Hepatocyte (in vitro differentiated cells): ENCODE results near the gene POU2AF3. TPM values are rescaled to one million over a fixed set of nuclear protein-coding genes. Genes with fewer than 3 reads are reported as not detected.

Experiments
- DNase-seq: peaks from one replicate; pipeline ENCODE4 v3.0.0-alpha.2; 2016; ENCODE audit warnings: low spot score
- H2AFZ ChIP-seq: fragments of 200-600 bp; sonication (generic); 2 replicates; pipeline ENCODE4 v1.6.0; 2016; ENCODE audit warnings: antibody characterized with exemption, mild to moderate bottlenecking
- H3K27ac ChIP-seq: fragments of 200-600 bp; sonication (generic); 2 replicates; pipeline ENCODE4 v1.5.1; 2016; ENCODE audit warnings: mild to moderate bottlenecking
- H3K27me3 ChIP-seq: fragments of 200-600 bp; sonication (generic); 2 replicates; pipeline ENCODE4 v1.6.1; 2016
- H3K36me3 ChIP-seq: fragments of 200-600 bp; sonication (generic); replicated peaks from 2 replicates; pipeline ENCODE4 v1.5.1; 2016; ENCODE audit warnings: low read depth; ENCODE audit not compliant: insufficient read depth
- H3K4me1 ChIP-seq: fragments of 200-600 bp; sonication (generic); 2 replicates; pipeline ENCODE4 v1.5.1; 2016; ENCODE audit warnings: mild to moderate bottlenecking, moderate library complexity; ENCODE audit not compliant: insufficient read depth
- H3K4me2 ChIP-seq: fragments of 200-600 bp; sonication (generic); 2 replicates; pipeline ENCODE4 v1.6.0; 2016
- H3K4me3 ChIP-seq: fragments of 200-600 bp; sonication (generic); 2 replicates; pipeline ENCODE4 v1.5.1; 2016; ENCODE audit warnings: mild to moderate bottlenecking
- H3K79me2 ChIP-seq: fragments of 200-600 bp; sonication (generic); 2 replicates; pipeline ENCODE4 v1.6.0; 2017; ENCODE audit warnings: mild to moderate bottlenecking
- H3K9me2 ChIP-seq: fragments of 200-600 bp; sonication (generic); replicated peaks from 2 replicates; pipeline ENCODE4 v1.6.0; 2017; ENCODE audit warnings: mild to moderate bottlenecking; ENCODE audit not compliant: insufficient read depth
- H3K9me3 ChIP-seq: fragments of 200-600 bp; sonication (generic); 2 replicates; pipeline ENCODE4 v1.5.1; 2016; ENCODE audit warnings: low read depth, mild to moderate bottlenecking
- H4K20me1 ChIP-seq: fragments of 200-600 bp; sonication (generic); 2 replicates; pipeline ENCODE4 v1.6.0; 2016; ENCODE audit warnings: mild to moderate bottlenecking; ENCODE audit not compliant: insufficient read depth, poor library complexity, severe bottlenecking
- EZH2 ChIP-seq: fragments of 200-600 bp; sonication (generic); IDR thresholded peaks from 2 replicates; pipeline ENCODE4 v1.6.1; 2016; ENCODE audit warnings: antibody characterized with exemption, mild to moderate bottlenecking, borderline replicate concordance
- EZH2phosphoT487 ChIP-seq: fragments of 200-600 bp; sonication (generic); IDR thresholded peaks from one replicate; pipeline ENCODE4 v1.6.1; 2018; ENCODE audit warnings: antibody characterized with exemption, mild to moderate bottlenecking, low read depth, moderate library complexity; ENCODE audit not compliant: unreplicated experiment, severe bottlenecking
- WGBS: methylation state at CpG from one replicate; pipeline ENCODE4 v1.1.6; 2016; ENCODE audit warnings: low lambda C conversion rate; ENCODE audit errors: missing lambda C conversion rate; 5-methylcytosine and 5-hydroxymethylcytosine counted together
- microRNA-seq: library from miRNA; unstranded; fragments of <30 nt; microRNA quantifications from one replicate; pipeline ENCODE4, GENCODE V29; 2017
- polyA plus RNA-seq: library from polyadenylated mRNA; unstranded; fragments of >200 nt; fragmentation: Nextera tagmentation; extraction: Ambion mirVana; gene quantifications from 2 replicates; pipeline ENCODE4 v1.2.1, GENCODE V29; 2016
- small RNA-seq: library from RNA; depleted of rRNA; stranded (forward); fragments of <200 nt; gene quantifications from one replicate; pipeline ENCODE3, GENCODE V24; 2014
- total RNA-seq: library from RNA; depleted of rRNA; stranded (reverse); fragments of >200 nt; gene quantifications from 2 replicates; pipeline ENCODE4 v1.2.3, GENCODE V29; 2014
- TF ChIP-seq, protein P1 (sequence below): fragments of 200-600 bp; sonication (generic); IDR thresholded peaks from 2 replicates; pipeline ENCODE4 v1.5.1; 2016; ENCODE audit warnings: antibody characterized with exemption, mild to moderate bottlenecking; ENCODE audit not compliant: poor library complexity

Gene POU2AF3
- total and polyA plus RNA-seq, 2 experiments from 2014 or later = 2.5 to 3.0 TPM

DNA sequence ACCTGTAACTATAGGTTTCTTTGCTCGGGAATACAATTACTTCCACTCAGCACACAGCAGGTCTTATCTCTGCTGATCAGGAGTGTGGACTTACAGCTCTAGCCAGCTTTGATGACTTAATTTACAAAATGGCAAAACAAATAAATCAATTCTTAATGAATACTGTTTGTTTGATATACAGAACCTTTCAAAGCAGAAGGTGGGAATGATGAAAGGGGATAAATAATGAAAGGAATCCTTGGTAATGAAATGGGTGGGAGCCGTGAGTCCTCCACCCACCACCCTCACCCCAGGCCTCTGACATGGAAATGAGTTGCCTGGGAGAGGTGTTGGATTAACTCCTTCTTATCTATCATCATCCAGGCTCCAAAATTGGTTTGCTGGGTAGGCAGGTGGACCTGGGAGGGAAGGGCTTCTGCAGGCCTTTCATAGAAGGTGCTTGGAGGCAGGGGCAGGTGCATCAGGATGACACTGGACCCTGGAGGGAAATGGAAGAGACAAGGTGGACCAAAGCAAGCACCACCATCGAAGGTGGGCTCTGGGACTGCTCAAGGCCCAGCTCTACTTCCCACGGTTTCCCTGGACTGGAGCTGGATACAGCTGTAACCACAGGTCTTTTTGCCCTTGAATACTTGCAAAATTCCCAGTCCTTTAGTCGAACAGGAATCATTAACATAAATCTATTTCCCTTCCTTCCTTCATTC, 57.8 kb downstream of the POU2AF3 start:
- Histone ChIP-seq H3K27me3 (no peaks in the 10 kb centered on the region), H2AFZ (no peak overlapping the region), H3K27ac (peak overlapping the region; percentile 4), H3K9me2 (no peaks in the 10 kb centered on the region), H3K4me2 (no peak overlapping the region), H4K20me1 (no peaks in the 10 kb centered on the region), H3K4me3 (no peak overlapping the region), H3K4me1 (peaks cover 46% of the 10 kb centered on the region), H3K9me3 (no peaks in the 10 kb centered on the region), H3K36me3 (no peaks in the 10 kb centered on the region), H3K79me2 (no peaks in the 10 kb centered on the region)
- WGBS = 67% methylated on average over 5 of the region's 5 CpGs
- DNase-seq = no peak
- TF ChIP-seq, protein P1, sequence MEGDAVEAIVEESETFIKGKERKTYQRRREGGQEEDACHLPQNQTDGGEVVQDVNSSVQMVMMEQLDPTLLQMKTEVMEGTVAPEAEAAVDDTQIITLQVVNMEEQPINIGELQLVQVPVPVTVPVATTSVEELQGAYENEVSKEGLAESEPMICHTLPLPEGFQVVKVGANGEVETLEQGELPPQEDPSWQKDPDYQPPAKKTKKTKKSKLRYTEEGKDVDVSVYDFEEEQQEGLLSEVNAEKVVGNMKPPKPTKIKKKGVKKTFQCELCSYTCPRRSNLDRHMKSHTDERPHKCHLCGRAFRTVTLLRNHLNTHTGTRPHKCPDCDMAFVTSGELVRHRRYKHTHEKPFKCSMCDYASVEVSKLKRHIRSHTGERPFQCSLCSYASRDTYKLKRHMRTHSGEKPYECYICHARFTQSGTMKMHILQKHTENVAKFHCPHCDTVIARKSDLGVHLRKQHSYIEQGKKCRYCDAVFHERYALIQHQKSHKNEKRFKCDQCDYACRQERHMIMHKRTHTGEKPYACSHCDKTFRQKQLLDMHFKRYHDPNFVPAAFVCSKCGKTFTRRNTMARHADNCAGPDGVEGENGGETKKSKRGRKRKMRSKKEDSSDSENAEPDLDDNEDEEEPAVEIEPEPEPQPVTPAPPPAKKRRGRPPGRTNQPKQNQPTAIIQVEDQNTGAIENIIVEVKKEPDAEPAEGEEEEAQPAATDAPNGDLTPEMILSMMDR = no peak
- TF ChIP-seq EZH2 (no peak), EZH2phosphoT487 (no peak)

DNA sequence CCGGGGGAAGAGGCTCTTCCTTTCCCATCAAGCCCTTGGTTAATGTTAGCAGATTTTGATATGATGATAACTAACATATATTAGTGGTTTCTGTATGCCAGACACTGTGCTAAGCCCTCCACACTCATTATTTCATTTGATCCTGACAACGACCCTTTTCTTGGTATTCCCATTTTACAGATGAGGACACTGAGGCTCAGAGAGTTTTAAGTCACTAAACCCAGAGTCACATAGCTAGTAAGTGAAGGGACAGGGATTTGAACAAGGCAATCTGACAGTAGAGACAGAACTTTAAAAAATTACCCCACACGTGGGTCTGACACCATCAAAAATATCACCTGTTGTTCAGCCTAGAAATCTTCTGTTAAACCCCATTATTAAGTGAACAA, 58.3 kb downstream of the POU2AF3 start:
- H3K4me2 ChIP-seq = no peak overlapping the region
- H3K79me2 ChIP-seq = no peaks in the 10 kb centered on the region
- H3K4me3 ChIP-seq = no peak overlapping the region
- no peak for DNase-seq
- peaks cover 40% of the 10 kb centered on the region for H3K4me1 ChIP-seq
- H3K9me3 ChIP-seq = no peaks in the 10 kb centered on the region
- no peaks in the 10 kb centered on the region for H4K20me1 ChIP-seq
- H3K36me3 ChIP-seq = no peaks in the 10 kb centered on the region
- peak overlapping the region; percentile 4 for H3K27ac ChIP-seq
- H3K27me3 ChIP-seq = no peaks in the 10 kb centered on the region
- no peaks in the 10 kb centered on the region for H3K9me2 ChIP-seq
- WGBS = 91% methylated on average over 3 of the region's 3 CpGs
- TF ChIP-seq EZH2phosphoT487 = no peak
- TF ChIP-seq EZH2 = no peak
- TF ChIP-seq, protein P1 = no peak
- H2AFZ ChIP-seq = no peak overlapping the region

DNA sequence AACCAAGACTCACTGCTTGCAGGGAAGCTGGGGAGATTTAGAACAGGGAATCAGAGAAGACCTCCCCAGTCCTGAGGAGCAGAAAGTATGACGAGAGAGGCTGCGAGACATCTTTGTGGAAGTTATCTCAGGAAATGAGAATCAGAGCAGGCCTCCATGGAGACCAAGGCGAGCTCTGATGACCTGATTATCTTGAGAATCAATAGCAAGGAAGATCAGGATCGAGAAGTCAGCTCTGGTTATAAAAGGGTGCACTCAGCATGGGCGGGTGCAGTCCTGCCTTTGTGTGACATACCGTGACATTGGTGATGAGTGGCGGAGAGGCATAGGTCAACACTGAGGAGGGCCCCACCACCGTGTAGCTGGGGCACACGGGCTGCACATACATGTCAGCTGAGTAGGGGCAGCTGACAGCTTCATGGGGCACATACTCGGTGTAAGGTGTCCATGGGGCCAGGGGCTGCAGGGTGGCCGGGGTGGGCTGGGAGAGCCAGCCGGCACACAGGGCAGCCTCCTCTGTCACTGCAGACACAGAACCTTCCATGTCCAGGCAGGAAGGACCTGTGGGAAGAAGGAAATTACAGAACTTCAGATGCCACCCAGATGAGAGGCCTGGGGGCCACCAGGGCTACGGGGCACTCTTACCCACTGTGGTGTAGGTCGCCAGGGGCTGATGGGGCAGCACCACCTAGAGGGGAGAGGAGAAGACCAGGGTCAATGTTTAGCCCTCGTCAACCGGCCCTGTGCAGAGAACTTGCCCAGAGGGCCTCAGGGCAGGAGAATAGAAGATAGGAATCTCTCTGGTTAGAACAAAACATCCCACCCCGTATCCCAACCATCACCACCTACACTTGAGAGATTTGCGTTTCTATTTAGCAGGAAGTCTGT, 59.0 kb downstream of the POU2AF3 start:
- H3K79me2 ChIP-seq = no peaks in the 10 kb centered on the region
- WGBS = 87% methylated on average over 18 of the region's 18 CpGs
- H4K20me1 ChIP-seq = no peaks in the 10 kb centered on the region
- TF ChIP-seq, protein P1 = no peak
- TF ChIP-seq EZH2 (no peak), EZH2phosphoT487 (no peak)
- no peaks in the 10 kb centered on the region for H3K9me3 ChIP-seq
- no peaks in the 10 kb centered on the region for H3K9me2 ChIP-seq
- H3K4me2 ChIP-seq = no peak overlapping the region
- H2AFZ ChIP-seq = no peak overlapping the region
- H3K4me3 ChIP-seq = no peak overlapping the region
- H3K36me3 ChIP-seq = no peaks in the 10 kb centered on the region
- H3K27ac ChIP-seq = no peak overlapping the region
- peaks cover 33% of the 10 kb centered on the region for H3K4me1 ChIP-seq
- H3K27me3 ChIP-seq = no peaks in the 10 kb centered on the region
- no peak for DNase-seq

Small RNAs within 50 kb of the gene (microRNA-seq; reads per million reads assigned to microRNA genes)
- gene MIR4491 = not detected

Small RNAs within 50 kb of the gene (small RNA-seq; reads per million reads assigned to genes)
- gene MIR4491 = not detected

Other genes with a start within 250 kb of the POU2AF3 start
- not detected in 2 replicates for gene POU2AF2, start 52.8 kb upstream of the POU2AF3 start, total RNA-seq
- gene POU2AF2, start 52.8 kb upstream of the POU2AF3 start, polyA plus RNA-seq = 0.89 TPM in 1 of 2 replicates, not detected in the other
- 0.08 and 0.23 TPM in 2 replicates for gene POU2AF1, start 80.7 kb downstream of the POU2AF3 start, total RNA-seq
- 0.06 TPM in 1 of 2 replicates, not detected in the other for gene POU2AF1, start 80.7 kb downstream of the POU2AF3 start, polyA plus RNA-seq
- gene BTG4, start 213.8 kb downstream of the POU2AF3 start, total RNA-seq = not detected in 2 replicates
- not detected in 2 replicates for gene BTG4, start 213.8 kb downstream of the POU2AF3 start, polyA plus RNA-seq
- not detected in 2 replicates for gene HOATZ, start 216.2 kb downstream of the POU2AF3 start, total RNA-seq
- not detected in 2 replicates for gene HOATZ, start 216.2 kb downstream of the POU2AF3 start, polyA plus RNA-seq
- 7.6 and 12.6 TPM in 2 replicates for gene LAYN, start 242.2 kb downstream of the POU2AF3 start, total RNA-seq
- gene LAYN, start 242.2 kb downstream of the POU2AF3 start, polyA plus RNA-seq = 7.5 and 7.7 TPM in 2 replicates